Activated CD4-positive, alpha-beta T cell treated with anti-CD3 and anti-CD28 coated beads for 36 hours (primary cell): ENCODE measurements around the gene PLBD2. TPM values are rescaled to one million over a fixed set of nuclear protein-coding genes. Genes with fewer than 3 reads are reported as not detected.

Experiments used
- ATAC-seq: fragments of 200-7000 bp; cut with Tn5 transposase; one replicate; pipeline ENCODE4 v1.10.0; 2021; ENCODE audit warnings: mild to moderate bottlenecking, moderate library complexity
- CTCF ChIA-PET: fragments of 350-600 bp; sonication (Branson Sonifier 250); formaldehyde crosslinking; loops from one replicate; lab custom pipeline; 2021; ENCODE audit warnings: antibody characterized with exemption; lab: Charles Lee
- POLR2A ChIA-PET: fragments of 350-600 bp; sonication (Branson Sonifier 250); formaldehyde crosslinking; loops from one replicate; lab custom pipeline; 2021; ENCODE audit warnings: antibody characterized with exemption, inconsistent platforms; lab: Charles Lee
- DNase-seq: peaks from one replicate; pipeline ENCODE4 v3.0.0-alpha.2; 2020
- H3K27ac Mint-ChIP-seq: one replicate; pipeline ENCODE4 v1.8.0; 2021; ENCODE audit warnings: mixed read lengths
- H3K27me3 Mint-ChIP-seq: one replicate; pipeline ENCODE4 v1.8.0; 2021; ENCODE audit warnings: mixed read lengths
- H3K36me3 Mint-ChIP-seq: one replicate; pipeline ENCODE4 v1.8.0; 2021; ENCODE audit warnings: low read depth, mixed read lengths
- H3K4me1 Mint-ChIP-seq: one replicate; pipeline ENCODE4 v1.8.0; 2021; ENCODE audit warnings: mixed read lengths
- H3K4me3 Mint-ChIP-seq: one replicate; pipeline ENCODE4 v1.8.0; 2021; ENCODE audit warnings: mild to moderate bottlenecking, moderate library complexity, mixed read lengths
- H3K9me3 Mint-ChIP-seq: one replicate; pipeline ENCODE4 v1.8.0; 2021; ENCODE audit warnings: low read depth, mixed read lengths
- intact Hi-C, 2 experiments: fragments of 100-400 bp; cut with DNase I in 1 of 2; cut with micrococcal nuclease in 1 of 2; formaldehyde crosslinking; loops; one replicate each; pipeline versions ENCODE4 v1.14.2 to v1.15.1; 2022 to 2024; cut with DNase I, micrococcal nuclease
- total RNA-seq, 2 experiments: library from RNA; stranded (reverse); gene quantifications; one replicate each; pipeline ENCODE4 v1.2.3, GENCODE V29; 2021

The PLBD2 gene, protein sequence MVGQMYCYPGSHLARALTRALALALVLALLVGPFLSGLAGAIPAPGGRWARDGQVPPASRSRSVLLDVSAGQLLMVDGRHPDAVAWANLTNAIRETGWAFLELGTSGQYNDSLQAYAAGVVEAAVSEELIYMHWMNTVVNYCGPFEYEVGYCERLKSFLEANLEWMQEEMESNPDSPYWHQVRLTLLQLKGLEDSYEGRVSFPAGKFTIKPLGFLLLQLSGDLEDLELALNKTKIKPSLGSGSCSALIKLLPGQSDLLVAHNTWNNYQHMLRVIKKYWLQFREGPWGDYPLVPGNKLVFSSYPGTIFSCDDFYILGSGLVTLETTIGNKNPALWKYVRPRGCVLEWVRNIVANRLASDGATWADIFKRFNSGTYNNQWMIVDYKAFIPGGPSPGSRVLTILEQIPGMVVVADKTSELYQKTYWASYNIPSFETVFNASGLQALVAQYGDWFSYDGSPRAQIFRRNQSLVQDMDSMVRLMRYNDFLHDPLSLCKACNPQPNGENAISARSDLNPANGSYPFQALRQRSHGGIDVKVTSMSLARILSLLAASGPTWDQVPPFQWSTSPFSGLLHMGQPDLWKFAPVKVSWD
- 10 to 100 TPM; 13.7 to 17.3 TPM for total RNA-seq

DNA sequence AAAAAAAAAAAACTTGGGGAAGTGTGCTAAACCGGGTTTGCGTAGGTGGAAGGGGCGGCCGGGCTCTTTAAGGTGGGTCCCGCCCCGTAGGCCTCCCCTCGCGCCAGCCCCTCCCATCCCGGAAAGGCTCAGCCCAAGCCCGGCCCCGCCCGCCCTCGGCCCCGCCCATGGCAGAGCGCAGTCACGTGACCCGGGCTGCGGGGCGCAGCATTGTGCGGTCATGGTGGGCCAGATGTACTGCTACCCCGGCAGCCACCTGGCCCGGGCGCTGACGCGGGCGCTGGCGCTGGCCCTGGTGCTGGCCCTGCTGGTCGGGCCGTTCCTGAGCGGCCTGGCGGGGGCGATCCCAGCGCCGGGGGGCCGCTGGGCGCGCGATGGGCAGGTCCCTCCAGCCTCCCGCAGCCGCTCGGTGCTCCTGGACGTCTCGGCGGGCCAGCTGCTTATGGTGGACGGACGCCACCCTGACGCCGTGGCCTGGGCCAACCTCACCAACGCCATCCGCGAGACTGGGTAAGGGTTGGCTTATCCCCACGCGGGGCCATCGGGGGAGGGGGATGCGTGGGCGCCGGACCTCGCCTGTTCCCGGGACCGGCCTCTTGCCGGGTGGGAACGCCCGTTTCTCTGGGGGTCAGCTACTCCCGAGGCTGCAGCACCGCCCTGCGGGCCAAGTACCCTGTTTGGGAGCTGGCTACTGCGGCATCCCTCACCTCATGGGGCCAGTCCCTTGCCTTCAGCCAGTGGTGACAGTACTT, at the start of gene PLBD2:
Gene PLBD2, plus strand, starts transcription at position 207 of the 752 bp plus-strand sequence. Its CDS starts 14 bp downstream, at position 221.
- peak; percentile 98 for DNase-seq
- intact Hi-C loops, result loop anchor here (1.0 to 2.0 kb wide), 7 partner anchors 23 to 604 kb away; partner anchors contain the start of genes SLC8B1 (in 2 of the 2), DDX54 (in 1 of the 2), OAS2 (in 1 of the 2) and RITA1 (in 1 of the 2)
- Mint-ChIP-seq H3K36me3 (no peaks in the 10 kb centered on the region), H3K27me3 (no peaks in the 10 kb centered on the region), H3K27ac (peak within 1 kb of the TSS; percentile 86), H3K4me1 (peaks cover 22% of the 10 kb centered on the region), H3K9me3 (no peaks in the 10 kb centered on the region), H3K4me3 (peak within 1 kb of the TSS; percentile 84)
- CTCF ChIA-PET, result interaction anchor here (0.9 kb wide), 1 partner anchor 23 kb away, joined by 4 read pairs; the partner anchor contains the start of gene SLC8B1
- peak; percentile 98 for ATAC-seq
- POLR2A ChIA-PET, result interaction anchor here (0.7 kb wide), 1 partner anchor 64 kb away, joined by 3 read pairs; no protein-coding TSS in a partner anchor

DNA sequence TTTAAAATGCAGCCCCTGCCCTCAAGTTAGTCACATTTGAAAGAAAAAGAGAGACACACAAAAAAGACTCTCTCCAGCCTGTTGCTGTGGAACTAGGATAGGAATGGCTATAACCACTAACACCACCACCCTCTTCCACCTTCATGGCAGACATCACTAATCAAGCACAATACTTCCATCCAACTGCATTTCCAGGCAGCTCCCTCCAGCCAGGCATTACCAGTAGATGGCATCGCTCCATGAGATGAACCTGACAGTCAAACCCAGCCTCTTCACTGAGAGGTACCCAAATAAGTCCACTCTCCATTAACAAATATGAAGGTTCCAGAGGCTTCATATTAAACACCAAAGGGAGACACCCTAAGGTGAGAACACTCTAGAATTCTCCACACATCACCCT, 47.9 kb upstream of the PLBD2 start:
- H3K36me3 Mint-ChIP-seq, result peaks cover 35% of the 10 kb centered on the region
- intact Hi-C loops, result loop anchor here in 1 of 2 experiments (5.0 kb wide), 1 partner anchor 602 kb away; no protein-coding TSS in a partner anchor
- no peak overlapping the region for H3K4me3 Mint-ChIP-seq
- no peaks in the 10 kb centered on the region for H3K27me3 Mint-ChIP-seq
- no peaks in the 10 kb centered on the region for H3K9me3 Mint-ChIP-seq
- no peak overlapping the region for H3K27ac Mint-ChIP-seq
- peak; percentile 39 for ATAC-seq
- ChIA-PET POLR2A (no interaction called here), CTCF (interaction anchor here (0.9 to 1.1 kb wide), 2 partner anchors 13 to 115 kb away, joined by 3 to 4 read pairs; no protein-coding TSS in a partner anchor)
- no peaks in the 10 kb centered on the region for H3K4me1 Mint-ChIP-seq
- peak; percentile 29 for DNase-seq

DNA sequence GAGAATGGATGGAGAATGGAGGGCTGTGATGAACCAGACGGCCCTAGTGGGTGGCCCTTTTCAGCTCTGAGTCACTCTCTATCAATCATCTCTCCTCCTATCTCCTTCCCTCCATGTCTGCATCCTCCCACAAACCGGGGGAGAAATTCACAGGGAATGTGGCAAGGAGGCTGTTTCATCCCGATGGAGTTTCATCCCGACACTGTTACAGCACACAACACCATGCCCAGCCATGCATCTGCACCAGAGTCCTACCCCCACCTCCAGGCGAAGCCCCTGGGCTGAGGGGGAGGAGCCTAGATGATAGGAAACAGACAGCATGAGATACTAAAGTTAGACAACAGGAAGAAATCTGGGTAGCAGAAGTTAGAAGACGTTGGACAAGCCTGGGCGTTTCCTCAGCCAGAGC, 44.3 kb upstream of the PLBD2 start:
- Mint-ChIP-seq H3K4me3 (no peak overlapping the region), H3K9me3 (no peaks in the 10 kb centered on the region), H3K36me3 (peaks cover 41% of the 10 kb centered on the region), H3K27me3 (no peaks in the 10 kb centered on the region), H3K4me1 (no peaks in the 10 kb centered on the region), H3K27ac (no peak overlapping the region)
- intact Hi-C loops, result loop anchor here in 1 of 2 experiments (5.0 kb wide), 1 partner anchor 598 kb away; no protein-coding TSS in a partner anchor
- POLR2A ChIA-PET, result no interaction called here
- ATAC-seq (no peak), DNase-seq (no peak)
- CTCF ChIA-PET, result no interaction called here

DNA sequence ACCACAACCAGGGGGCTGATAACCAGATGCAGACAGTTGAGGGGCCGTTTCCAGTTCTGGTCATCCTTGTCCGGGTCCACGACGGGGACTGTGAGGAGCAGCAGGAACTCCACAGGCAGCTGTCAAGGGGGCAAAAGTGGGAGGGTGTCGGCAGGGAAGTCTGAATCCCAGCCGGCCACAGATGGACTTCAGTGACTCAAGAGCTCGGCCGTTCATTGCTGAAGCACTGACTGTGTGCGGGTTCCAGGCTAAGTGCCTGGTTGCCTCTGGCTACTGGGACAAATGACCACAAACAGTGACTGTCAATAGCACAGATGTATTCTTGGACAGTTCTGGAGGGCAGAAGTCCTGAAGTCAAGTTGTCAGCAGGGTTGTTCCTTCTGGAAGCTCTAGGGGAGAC, 43.0 kb upstream of the PLBD2 start:
- Mint-ChIP-seq H3K36me3 (peaks cover 46% of the 10 kb centered on the region), H3K4me3 (no peak overlapping the region), H3K27ac (no peak overlapping the region), H3K9me3 (no peaks in the 10 kb centered on the region), H3K4me1 (no peaks in the 10 kb centered on the region), H3K27me3 (no peaks in the 10 kb centered on the region)
- intact Hi-C loops, result no loop called here
- ChIA-PET POLR2A (no interaction called here), CTCF (interaction anchor here (0.6 kb wide), 1 partner anchor 208 kb away, joined by 3 read pairs; no protein-coding TSS in a partner anchor)
- no peak for ATAC-seq
- DNase-seq, result no peak

DNA sequence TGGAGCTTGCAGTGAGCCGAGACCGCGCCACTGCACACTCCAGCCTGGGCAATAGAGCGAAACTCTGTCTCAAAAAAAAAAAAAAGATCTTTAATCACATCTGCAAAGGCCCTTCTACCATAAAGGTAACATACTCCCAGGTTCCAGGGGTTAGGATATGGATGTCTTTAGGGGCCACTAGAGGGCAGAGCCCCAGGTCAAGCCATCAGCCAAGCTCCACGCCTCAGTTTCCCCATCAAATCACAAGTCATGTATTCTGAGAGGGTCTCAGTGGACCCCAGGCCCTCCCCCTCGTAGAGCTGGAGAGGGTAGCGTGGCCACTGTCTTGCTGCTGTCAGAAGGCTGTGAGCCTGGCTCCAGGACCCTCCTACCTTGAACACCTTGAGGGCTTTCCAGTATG, 42.2 kb upstream of the PLBD2 start:
- ATAC-seq (no peak), DNase-seq (no peak)
- Mint-ChIP-seq H3K27ac (no peak overlapping the region), H3K27me3 (no peaks in the 10 kb centered on the region), H3K36me3 (peaks cover 44% of the 10 kb centered on the region), H3K4me1 (no peaks in the 10 kb centered on the region), H3K4me3 (no peak overlapping the region), H3K9me3 (peaks cover 1% of the 10 kb centered on the region)
- ChIA-PET POLR2A (no interaction called here), CTCF (no interaction called here)
- intact Hi-C loops, result no loop called here

DNA sequence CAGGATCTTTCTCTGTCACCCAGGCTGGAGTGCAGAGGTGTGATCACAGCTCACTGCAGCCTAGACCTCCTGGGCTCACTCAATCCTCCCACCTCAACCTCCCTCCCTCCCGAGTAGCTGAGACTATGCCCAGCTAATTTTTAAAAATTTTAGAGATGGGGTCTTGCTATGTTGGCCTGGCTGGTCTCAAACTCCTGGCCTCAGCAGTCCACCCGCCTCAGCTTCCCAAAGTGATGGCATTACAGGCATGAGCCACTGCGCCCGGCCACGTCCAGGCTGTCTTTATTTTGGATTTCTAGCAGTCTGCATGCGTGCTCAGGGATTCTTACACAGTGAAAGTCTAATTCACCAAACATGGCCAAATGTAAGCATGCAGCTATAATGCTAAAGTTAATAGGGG, 41.3 kb upstream of the PLBD2 start:
- no peaks in the 10 kb centered on the region for H3K4me1 Mint-ChIP-seq
- H3K9me3 Mint-ChIP-seq, result peaks cover 4% of the 10 kb centered on the region
- ChIA-PET CTCF (interaction anchor here (0.6 kb wide), 1 partner anchor 96 kb away, joined by 3 read pairs; the partner anchor contains the start of gene TPCN1), POLR2A (no interaction called here)
- H3K4me3 Mint-ChIP-seq, result no peak overlapping the region
- ATAC-seq, result no peak
- H3K27me3 Mint-ChIP-seq, result no peaks in the 10 kb centered on the region
- peaks cover 41% of the 10 kb centered on the region for H3K36me3 Mint-ChIP-seq
- intact Hi-C loops, result no loop called here
- DNase-seq, result no peak
- H3K27ac Mint-ChIP-seq, result no peak overlapping the region

DNA sequence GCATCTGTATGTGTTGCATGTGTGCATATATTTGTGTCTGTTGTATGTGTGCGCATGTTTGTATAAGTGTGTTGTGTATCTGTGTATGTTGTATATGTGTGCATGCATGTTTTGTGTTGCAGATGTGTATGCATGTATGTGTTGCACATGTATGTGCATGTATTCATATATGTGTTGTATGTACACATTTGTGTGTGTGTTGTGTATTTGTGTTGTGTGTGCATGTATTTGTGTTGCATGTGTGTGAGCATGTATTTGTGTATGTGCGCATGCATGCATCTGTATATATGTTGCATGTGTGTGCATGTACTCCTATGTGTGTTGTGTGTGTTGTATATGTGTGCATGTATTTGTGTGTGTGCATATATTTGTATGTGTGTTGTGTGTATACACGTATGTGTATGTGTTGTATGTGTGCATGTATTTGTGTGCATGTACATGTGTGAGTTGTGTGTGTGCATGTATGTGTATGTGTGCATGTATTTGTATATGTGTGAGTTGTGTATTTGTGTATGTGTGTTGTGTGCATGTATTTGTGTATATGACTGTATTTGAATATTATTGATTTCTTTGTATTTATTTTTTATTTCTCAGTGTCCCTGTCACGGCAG, 40.2 kb upstream of the PLBD2 start:
- H3K36me3 Mint-ChIP-seq, result peaks cover 43% of the 10 kb centered on the region
- peaks cover 10% of the 10 kb centered on the region for H3K9me3 Mint-ChIP-seq
- ChIA-PET CTCF (no interaction called here), POLR2A (no interaction called here)
- DNase-seq (no peak), ATAC-seq (no peak)
- no peaks in the 10 kb centered on the region for H3K27me3 Mint-ChIP-seq
- H3K4me3 Mint-ChIP-seq, result no peak overlapping the region
- intact Hi-C loops, result no loop called here
- H3K27ac Mint-ChIP-seq, result no peak overlapping the region
- no peaks in the 10 kb centered on the region for H3K4me1 Mint-ChIP-seq

DNA sequence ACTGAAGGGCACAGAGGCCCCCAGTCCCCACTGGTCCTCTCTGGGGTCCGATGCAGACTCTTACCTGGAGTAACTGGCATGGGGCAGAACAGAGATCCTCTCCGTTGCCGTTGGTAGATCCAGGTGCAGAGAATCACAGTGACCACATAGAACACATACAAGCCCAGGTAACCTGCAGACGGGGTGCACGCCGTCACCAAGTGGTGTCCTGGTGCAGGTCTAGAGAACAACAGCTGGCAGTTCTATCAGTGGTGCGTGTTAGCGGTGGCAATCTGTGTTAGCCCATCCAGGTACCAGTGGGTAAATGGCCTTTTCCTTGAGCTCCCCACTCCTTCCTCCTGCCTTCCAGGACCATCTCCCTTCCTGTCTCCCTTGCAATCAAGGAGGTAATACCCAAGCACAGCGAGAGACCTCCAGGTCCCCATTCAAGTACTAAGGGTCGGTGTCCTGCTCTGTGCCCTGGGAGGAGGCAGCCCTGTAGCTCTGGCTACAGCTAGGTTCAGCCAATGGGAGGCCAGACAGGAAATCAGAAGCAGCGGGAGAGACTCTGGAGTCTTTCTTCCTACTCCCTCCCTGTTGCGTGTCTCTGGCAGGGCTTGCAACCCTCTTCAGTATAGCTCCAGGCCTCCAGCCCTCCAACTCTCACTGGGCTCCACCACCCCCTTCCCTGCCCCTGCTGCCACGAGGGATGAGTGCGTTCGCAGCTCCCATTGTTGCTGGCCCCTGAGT, 39.3 kb upstream of the PLBD2 start:
- H3K4me1 Mint-ChIP-seq, result peaks cover 4% of the 10 kb centered on the region
- POLR2A ChIA-PET, result no interaction called here
- no peak for DNase-seq
- CTCF ChIA-PET, result interaction anchor here (0.7 kb wide), 1 partner anchor 107 kb away, joined by 3 read pairs; no protein-coding TSS in a partner anchor
- no peaks in the 10 kb centered on the region for H3K27me3 Mint-ChIP-seq
- H3K9me3 Mint-ChIP-seq, result peaks cover 10% of the 10 kb centered on the region
- intact Hi-C loops, result no loop called here
- no peak for ATAC-seq
- peaks cover 44% of the 10 kb centered on the region for H3K36me3 Mint-ChIP-seq
- H3K27ac Mint-ChIP-seq, result no peak overlapping the region
- no peak overlapping the region for H3K4me3 Mint-ChIP-seq

DNA sequence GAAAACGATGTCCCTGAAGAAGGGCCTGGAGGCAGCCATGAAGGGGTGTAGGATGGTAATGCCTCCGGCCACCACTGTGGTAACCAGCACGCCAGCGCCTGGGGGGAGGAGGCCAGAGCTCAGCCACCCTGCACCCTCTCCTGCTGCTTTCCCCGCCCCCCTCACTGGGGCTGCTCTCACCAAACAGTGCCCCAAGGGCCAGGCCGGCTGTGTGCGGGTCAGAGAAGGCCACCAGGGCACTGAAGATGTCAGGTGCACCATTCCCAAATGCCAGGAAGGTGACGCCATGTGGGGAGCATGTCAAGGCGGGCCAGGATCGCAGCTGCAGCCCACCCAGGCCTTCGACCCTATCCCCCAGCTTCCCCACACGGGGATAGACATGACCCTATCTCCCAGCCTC, 38.0 kb upstream of the PLBD2 start:
- ChIA-PET POLR2A (no interaction called here), CTCF (no interaction called here)
- Mint-ChIP-seq H3K36me3 (peaks cover 47% of the 10 kb centered on the region), H3K4me3 (no peak overlapping the region), H3K27me3 (no peaks in the 10 kb centered on the region), H3K27ac (no peak overlapping the region), H3K4me1 (peaks cover 8% of the 10 kb centered on the region), H3K9me3 (peaks cover 10% of the 10 kb centered on the region)
- DNase-seq (no peak), ATAC-seq (no peak)
- intact Hi-C loops, result no loop called here

DNA sequence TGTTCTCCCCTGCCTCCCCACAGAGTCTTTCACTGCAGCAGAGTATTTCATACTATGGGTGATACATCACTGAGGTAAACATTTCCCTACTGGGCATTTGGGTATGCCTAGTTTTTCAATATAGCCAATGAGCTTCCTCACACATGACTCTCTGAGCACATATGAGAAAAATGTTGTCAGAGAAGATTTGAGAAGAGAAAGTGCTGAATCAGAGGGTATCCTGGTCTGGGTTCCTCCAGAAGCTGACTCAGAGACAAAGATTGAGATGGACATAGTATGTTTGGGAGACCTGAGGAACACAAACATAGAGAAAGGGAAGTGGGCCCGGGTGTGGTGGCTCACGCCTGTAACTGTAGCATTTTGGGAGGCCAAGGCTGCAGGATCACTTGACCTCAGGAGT, 36.0 kb upstream of the PLBD2 start:
- H3K27me3 Mint-ChIP-seq, result no peaks in the 10 kb centered on the region
- ChIA-PET POLR2A (no interaction called here), CTCF (interaction anchor here (0.6 to 0.7 kb wide), 2 partner anchors 8 to 126 kb away, joined by 3 read pairs; no protein-coding TSS in a partner anchor)
- H3K27ac Mint-ChIP-seq, result peak overlapping the region; percentile 13
- H3K9me3 Mint-ChIP-seq, result peaks cover 10% of the 10 kb centered on the region
- intact Hi-C loops, result no loop called here
- H3K4me3 Mint-ChIP-seq, result no peak overlapping the region
- H3K36me3 Mint-ChIP-seq, result peaks cover 55% of the 10 kb centered on the region
- peaks cover 11% of the 10 kb centered on the region for H3K4me1 Mint-ChIP-seq
- ATAC-seq (peak; percentile 26), DNase-seq (no peak)
